GM19240 (cell line): ENCODE measurements around the gene PNO1.

ENCODE experiments used
- DNase-seq: peaks from one replicate; pipeline ENCODE4 v3.0.0; 2011; ENCODE audit warnings: low spot score; ENCODE audit not compliant: insufficient read length

Gene PNO1

DNA sequence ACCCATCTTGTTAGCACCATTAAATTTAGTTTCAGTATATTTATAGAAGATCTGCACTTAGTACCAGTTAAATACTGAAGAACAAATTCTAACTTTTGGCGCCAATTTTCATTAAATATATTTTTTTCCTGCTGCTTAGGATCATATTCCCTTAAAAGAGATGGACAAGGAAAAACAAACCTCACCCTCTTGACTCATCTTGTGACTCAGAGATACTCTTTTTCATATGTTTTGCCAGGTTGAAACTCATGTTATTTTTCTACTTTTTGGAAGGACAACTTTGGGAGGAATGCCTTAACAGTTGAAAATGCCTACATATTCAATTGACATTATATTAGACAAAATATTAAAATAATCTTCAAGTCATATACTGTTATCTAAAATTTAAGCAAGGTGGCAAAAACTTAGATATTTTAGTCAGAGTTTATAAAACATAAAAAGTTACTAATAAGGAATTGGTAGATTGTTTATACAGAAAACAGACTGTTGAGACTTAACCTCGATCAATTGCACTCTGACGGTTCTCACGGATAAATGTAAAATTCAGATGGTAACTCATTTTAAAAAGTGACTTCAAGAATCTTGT lies 36.2 kb downstream of the PNO1 start:
- DNase-seq: no peak

DNA sequence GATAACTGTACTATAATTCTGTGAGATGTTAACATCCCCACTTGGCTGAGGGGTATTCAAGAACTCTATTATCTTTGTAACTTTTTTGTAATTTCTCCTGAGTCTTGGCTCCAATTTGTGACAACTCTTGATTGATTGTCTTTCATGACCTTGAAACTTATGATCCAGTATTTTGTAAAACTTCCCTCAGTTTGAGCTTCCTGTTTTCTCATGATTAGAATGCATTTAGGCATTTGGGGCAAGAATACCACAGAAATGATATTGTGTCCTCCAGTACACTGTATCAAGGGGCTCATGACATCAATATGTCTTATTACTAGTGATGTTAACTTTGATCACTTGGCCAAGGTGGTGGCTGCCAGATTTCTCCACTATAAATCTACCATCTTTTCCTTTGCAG lies 37.4 kb downstream of the PNO1 start:
- DNase-seq: no peak

DNA sequence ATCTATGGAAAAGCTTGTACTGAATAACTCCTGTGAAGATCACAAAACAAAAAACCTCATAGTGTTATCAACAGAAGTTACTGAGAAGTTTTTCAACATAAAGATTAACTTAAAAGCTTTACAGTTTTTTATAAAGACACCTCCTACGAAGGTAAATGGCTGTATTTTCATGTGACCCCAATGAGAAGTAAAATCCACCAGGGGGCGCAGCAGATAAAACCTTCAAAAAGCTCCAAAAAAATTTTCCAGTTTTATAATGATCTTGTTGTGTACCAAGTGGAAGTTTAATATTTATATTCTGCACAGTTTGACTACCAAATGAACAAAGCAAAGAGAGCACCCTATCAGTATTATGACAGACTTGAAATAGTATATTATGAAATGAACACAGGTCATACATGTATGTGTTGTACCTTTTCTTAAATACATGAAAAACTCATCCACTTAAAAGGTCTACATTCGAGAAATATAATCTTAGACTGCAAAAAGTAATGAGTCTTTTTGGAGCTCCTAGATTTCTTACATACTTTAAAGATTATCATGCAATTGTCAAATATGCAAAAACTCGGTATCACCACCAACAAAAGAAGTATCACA lies 38.5 kb downstream of the PNO1 start:
- DNase-seq: no peak

DNA sequence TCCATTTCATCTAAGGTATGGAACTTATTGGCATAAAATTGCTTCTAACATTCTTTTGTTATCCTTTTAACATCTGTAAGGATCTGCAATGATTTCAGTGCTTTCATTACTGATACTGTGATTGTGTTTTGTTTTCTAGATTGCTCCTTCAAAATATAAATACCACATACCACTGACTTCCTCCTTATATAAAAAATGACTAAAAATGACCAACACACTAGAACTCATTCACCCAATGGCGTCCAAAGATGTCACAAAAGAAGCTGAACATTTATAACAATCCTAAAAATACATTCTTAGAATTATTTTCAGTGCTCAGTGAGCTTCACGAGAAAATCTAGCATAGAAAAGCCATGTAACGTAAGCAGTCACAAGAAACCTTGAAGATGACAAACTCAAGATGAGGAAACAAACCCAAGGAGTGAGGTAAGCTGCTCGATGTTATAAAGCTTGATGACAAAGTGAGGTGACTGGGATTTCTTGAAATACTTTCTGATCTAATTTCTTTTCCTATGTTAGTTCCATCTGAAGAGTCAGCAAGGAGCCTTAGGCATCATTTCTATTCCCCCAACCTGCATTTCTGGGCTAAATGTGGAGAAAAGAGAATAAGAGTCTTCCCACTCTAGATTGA lies 42.6 kb downstream of the PNO1 start:
- no peak for DNase-seq

DNA sequence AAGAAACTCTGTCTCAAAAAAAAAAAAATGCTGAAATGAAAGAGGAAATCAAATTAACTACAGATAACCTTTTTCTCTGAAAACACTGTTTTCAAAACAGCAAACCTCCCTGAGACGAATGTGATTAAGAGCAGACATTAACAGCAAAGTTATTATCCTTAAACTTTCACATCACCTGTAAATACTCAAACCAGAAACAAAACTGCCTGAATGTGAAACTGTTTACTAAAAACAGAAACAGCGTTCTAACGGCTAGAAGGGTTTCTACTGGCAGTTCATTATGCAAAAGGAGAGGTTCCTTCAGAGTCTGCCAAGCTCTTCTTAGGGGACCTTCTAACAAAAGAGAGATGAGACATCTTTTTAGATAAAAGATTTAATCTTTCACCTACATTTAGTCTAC lies 45.9 kb downstream of the PNO1 start:
- peak; percentile 48 for DNase-seq

DNA sequence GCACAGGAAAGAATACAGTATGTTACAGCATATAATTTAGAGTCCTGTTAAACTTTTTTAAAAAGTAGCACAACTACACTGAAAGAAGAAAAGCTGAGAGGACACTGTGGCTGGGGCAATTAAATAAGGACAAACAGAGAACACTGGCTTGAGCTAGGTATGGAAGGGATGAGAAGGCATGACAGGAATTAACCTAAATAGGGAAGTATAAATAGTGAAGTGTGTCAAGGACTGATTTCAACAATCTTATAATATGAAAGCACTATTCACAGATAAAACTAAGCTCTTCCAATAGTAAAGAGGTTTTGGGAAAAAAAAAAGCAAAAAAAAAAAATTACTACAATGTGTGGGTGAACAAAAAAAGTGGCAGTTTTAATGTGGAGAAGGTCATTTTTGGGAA lies 49.1 kb downstream of the PNO1 start:
- no peak for DNase-seq

DNA sequence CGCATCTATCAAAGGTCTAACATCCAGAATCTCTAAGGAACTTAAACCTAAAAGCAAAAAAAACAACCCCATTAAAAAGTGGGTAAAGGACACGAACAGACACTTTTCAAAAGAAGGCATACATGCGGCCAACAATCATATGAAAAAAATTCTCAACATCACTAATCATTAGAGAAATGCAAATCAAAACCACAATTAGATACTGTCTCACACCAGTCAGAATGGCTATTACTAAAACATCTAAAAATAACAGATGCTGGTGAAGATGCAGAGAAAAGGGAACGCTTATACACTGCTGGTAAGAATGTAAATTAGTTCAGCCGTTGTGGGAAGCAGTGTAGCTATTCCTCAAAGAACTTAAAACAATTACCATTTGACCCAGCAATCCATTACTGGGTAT lies 56.7 kb downstream of the PNO1 start:
- no peak for DNase-seq

DNA sequence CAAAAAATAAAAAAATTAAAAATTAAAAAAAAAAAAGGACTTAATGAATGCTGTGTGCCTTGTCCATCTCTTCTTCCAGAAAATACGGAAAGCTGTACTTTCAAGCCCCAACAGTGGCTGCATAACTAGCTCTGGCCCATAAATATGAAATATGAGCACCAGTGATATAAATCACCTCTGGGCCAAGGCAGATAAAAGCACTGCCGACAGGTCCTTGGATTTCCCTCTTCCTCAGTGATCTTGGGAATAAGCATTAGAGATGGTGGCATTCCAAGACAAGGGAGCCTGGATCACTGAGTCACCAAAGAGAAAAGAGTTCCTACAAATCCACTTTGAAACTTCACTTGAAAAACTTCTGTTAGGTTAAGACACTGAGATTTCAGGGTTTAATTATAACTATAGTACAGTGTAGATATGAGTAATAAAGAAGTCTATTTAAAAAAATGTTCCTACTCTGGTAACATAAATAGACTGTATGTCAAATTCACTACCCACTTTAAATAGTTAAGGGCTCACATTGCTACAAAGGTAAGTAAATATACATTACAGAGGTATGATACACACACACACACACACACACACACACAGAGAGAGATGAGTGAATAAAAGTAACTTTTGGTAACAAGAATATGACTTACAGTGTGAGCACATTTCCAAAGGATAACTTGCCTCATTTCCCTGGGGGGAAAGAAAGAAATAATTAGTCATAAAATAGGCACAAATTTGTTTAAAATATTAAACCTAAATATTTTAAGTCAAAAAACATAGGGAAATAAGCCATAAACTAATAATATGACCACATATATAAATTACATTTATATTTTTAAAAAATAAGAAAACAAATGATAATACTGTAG lies 59.0 kb downstream of the PNO1 start:
- no peak for DNase-seq

DNA sequence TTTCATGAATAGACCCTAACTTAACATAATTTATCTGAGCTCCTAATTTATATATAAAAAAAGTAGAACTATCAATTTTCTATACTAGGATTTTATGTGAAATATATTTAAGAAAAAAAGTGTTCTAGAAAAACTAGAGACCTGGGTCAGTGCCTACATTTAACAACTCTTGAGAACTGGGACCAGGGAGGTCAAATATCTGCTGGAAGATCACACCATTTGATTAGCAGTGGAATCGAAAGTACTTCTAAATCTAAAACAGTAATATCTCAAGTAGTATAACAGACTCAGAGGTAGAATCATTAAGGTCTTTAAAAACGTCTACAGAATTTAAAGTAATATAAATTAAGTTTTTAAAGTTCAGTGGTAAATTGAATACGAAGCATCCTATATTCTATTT lies 60.0 kb downstream of the PNO1 start:
- no peak for DNase-seq

DNA sequence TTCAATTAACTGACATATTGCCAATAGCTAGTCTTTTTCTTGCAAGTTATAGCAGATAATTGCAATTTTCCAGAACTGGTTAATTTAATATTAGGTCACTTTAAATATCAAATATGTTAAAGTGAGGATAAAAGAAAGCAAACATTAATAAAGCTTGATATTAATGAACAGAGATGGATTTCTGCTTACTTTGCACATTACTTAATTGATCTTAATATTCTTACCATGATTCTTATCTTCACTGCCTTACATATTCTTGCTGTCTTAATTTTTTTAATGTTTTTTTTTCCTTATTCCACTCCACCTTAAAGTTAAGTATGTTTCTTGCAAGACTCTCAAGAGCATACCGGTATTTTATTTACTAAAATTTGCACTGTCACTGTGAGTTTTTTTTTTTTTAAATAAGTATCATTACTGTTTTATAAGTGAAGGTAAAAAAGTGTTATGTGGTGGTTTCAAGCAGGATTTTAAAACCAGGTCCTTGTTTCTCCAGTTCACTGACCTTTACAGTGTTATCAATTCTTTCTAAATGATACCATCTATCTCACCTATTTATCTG lies 60.7 kb downstream of the PNO1 start:
- no peak for DNase-seq

DNA sequence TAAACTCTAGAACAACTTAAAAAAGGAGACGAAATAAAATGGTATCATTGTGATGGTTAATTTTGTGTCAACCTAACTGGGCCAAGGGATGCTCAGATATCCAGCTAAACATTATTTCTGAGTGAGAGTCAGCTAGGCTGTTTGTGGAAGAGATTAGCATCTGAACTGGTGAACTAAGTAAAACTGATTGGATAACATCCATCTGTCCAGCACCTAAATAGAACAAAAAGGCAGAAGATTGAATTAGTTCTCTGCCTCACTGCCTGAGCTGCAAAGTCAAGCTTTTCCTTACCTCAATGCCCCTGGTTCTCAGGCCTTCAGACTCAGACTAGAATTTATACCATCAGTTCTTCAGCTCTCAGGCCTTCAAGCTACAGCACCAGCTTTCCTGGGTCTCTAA lies 64.6 kb downstream of the PNO1 start:
- DNase-seq: no peak

DNA sequence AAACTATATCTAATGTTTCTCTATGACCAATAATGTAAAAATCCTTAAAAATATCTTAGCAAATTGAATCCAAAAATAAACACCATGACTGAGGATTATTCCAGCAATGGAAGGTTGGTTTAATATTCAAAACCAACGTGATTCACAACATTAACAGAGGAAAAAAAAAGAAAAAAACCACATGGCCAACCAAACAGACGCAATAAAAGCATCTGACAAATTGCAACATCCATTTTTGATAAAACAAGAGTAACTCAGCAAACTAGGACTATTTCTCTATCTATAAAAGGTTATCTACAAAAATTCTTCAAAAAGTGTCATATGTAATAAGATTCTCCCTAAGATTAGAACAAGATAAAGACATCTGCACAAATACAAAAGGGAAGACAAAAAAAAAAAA lies 65.7 kb downstream of the PNO1 start:
- DNase-seq: no peak

DNA sequence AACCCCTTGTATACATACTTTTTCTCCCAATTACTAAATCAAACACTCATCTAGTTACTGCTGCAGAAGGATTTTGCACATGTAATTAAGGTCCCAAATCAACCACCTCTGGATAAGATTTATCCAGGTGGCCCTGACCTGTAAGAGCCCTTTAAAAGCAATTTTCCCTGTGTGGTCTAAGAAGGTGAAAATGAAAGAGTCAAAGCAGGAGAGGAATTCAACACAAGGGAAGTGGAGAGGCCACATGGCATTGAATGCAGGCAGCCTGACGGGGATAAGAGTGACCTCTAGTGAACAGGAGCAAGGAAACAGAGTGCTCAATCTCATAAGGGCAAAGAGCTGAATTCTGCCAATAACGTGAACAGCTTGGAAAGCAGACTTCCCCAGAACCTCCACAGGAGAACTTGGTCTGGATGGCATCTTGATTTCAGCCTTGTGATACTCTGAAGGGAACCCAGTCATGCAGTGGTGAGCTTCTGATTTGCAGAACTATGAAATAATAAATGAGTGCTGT lies 67.5 kb downstream of the PNO1 start:
- DNase-seq: no peak
